Measurements from ENCODE around the gene RTN4RL1. TPM values are rescaled to one million over a fixed set of nuclear protein-coding genes. Genes with fewer than 3 reads are reported as not detected.
A peak's percentile ranks its signal among the peaks of the same experiment; 100 is the strongest.

The RTN4RL1 gene
- total RNA-seq, 2 donors from 2014 or later: 3.1 to 3.6 TPM

GRCh38 chr17:2033153-2033552 lies 8.0 kb upstream of the RTN4RL1 start:
- Histone ChIP-seq H3K27ac (no peak overlapping the region), H3K36me3 (replicated peaks in 1 of 2; ENCODE audit: insufficient read depth in 1 of 2, low read depth in 2 of 2) (peaks cover 0 to 13% of the 10 kb centered on the region in 2 donors), H3K4me3 (no peak overlapping the region), H3K9me3 (no peaks in the 10 kb centered on the region), H3K27me3 (no peaks in the 10 kb centered on the region), H3K4me1 (peaks cover 25% of the 10 kb centered on the region)
- DNase-seq: no peak
- 83 to 85% methylated on average over 3 to 7 of the region's 7 CpGs for WGBS, 2 donors
- TF ChIP-seq CTCF (IDR thresholded peaks at IDR 0.05) (no peak), POLR2A (IDR thresholded peaks at IDR 0.05) (no peak)
- ATAC-seq: no peak
- intact Hi-C loops (cut with DNase I): no loop called here

GRCh38 chr17:2030779-2031163 lies 5.6 kb upstream of the RTN4RL1 start:
- no peaks in the 10 kb centered on the region for H3K27me3 ChIP-seq
- H3K27ac ChIP-seq: peak overlapping the region in 1 of 4 donors; percentile 6
- no peak for TF ChIP-seq POLR2A (IDR thresholded peaks at IDR 0.05)
- TF ChIP-seq CTCF (IDR thresholded peaks at IDR 0.05): peak in 3 of 7 experiments; percentile 39 to 44 (median 41)

GRCh38 chr17:2029911-2030778 lies 5.0 kb upstream of the RTN4RL1 start, which contains the start of gene DPH1:
DPH1 (plus strand) TSS chr17:2030153; CDS start chr17:2030170, 17 bp downstream.
- peak within 1 kb of the TSS; percentile 6 to 75 (median 35) for H3K27ac ChIP-seq
- no peaks in the 10 kb centered on the region for H3K36me3 ChIP-seq (replicated peaks in 1 of 2; ENCODE audit: insufficient read depth in 1 of 2, low read depth in 2 of 2)
- DNase-seq (peak; percentile 89 to 92 (median 91)), ATAC-seq (peak; percentile 84)
- peak in 2 of 7 experiments; percentile 7 to 29 for TF ChIP-seq CTCF (IDR thresholded peaks at IDR 0.05)
- TF ChIP-seq POLR2A (IDR thresholded peaks at IDR 0.05): peak; percentile 27 to 76 (median 72)
- H3K27me3 ChIP-seq: no peaks in the 10 kb centered on the region
- WGBS, 2 donors: 1 to 7% methylated on average over 11 to 59 of the region's 59 CpGs
- peak within 1 kb of the TSS; percentile 66 to 100 for H3K4me3 ChIP-seq
- H3K4me1 ChIP-seq: peaks cover 38% of the 10 kb centered on the region
- intact Hi-C loops (cut with DNase I): loop anchor here (5.0 kb wide), 1 partner anchor 123 kb away; no protein-coding TSS in a partner anchor
- H3K9me3 ChIP-seq: no peaks in the 10 kb centered on the region

More at GRCh38 chr17:2030779-2031163, 5.6 kb upstream of the RTN4RL1 start:
- Histone ChIP-seq H3K4me1 (peaks cover 32% of the 10 kb centered on the region), H3K36me3 (replicated peaks in 1 of 2; ENCODE audit: insufficient read depth in 1 of 2, low read depth in 2 of 2) (peaks cover 0 to under 1% of the 10 kb centered on the region in 2 donors), H3K4me3 (peak overlapping the region; percentile 66 to 100), H3K9me3 (no peaks in the 10 kb centered on the region)
- intact Hi-C loops (cut with DNase I): no loop called here
- WGBS, 2 donors: 14 to 20% methylated on average over 8 to 10 of the region's 10 CpGs
- ATAC-seq (no peak), DNase-seq (peak in 1 of 4 donors; percentile 45)

- DNase-seq (no peak), ATAC-seq (no peak)
- intact Hi-C loops (cut with DNase I): loop anchor here (5.0 kb wide), 1 partner anchor 121 kb away; no protein-coding TSS in a partner anchor
- TF ChIP-seq CTCF (IDR thresholded peaks at IDR 0.05) (no peak), POLR2A (IDR thresholded peaks at IDR 0.05) (no peak)
- Histone ChIP-seq H3K27me3 (no peaks in the 10 kb centered on the region), H3K4me1 (peaks cover 52% of the 10 kb centered on the region), H3K36me3 (replicated peaks in 1 of 2; ENCODE audit: insufficient read depth in 1 of 2, low read depth in 2 of 2) (no peaks in the 10 kb centered on the region), H3K9me3 (no peaks in the 10 kb centered on the region), H3K4me3 (no peak overlapping the region), H3K27ac (no peak overlapping the region)
- 51 to 100% methylated on average over 1 to 6 of the region's 6 CpGs for WGBS, 2 donors
Observed at GRCh38 chr17:2028737-2029136, 3.6 kb upstream of the RTN4RL1 start.
